ENCODE data around the gene PCBP1.
"Not testable (repeated sequence)": the region's sequence is repeated elsewhere in the genome, so short reads cannot be mapped to it uniquely, and the experiment has no call there.

The PCBP1 gene

DNA sequence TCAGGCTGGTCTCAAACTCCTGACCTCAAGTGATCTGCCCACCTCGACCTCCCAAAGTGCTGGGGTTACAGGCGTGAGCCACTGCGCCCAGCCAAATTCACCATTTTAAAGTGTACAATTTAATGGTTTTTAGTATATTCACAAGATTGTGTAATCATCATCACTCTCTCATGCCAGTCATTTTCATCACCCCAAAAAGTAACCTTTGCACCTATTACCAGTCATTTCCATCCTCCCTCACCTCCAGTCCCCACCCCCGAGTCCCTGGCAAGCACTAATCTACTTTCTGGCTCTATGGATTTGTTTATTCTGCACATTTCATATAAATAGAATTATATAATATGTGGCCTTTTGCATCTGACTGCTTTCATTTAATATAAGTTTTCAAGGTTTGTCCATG is 10.8 kb downstream of the PCBP1 start:
- DNase-seq (ENCODE audit: low read depth in 2 of 2): no peak

DNA sequence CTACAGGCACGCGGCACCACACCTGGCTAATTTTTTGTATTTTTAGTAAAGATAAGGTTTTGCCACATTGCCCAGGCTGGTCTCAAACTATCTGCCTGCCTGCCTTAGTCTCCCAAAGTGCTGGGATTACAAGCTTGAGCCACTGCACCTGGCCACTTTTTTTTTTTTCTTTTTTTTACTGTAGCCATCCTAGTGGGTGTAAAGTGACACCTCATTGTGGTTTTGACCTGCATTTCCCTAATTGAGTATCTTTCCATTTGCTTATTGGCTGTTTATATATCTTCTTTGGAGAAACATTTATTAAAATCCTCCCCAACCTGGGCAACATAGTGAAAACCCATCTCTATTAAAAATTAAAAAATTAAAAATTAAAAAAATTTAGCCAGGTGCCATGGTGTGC is 12.0 kb downstream of the PCBP1 start:
- DNase-seq (ENCODE audit: low read depth in 2 of 2): no peak

DNA sequence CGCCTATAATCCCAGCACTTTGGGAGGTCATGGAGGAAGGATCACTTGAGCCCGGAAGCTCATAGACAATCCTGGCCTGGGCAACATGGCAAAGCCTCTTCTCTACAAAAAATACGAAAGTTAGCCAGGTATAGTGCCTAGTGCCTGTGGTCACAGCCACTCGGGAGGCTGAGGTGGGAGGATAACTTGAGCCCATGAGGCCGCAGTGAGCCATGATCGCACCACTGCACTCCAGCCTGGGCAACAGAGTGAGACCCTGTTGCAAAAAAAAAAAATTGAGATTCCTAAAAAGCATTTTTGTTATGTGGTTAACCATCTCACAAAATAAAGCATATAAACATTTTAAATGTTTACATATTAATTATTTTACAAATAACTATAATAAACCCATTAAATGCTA is 13.9 kb downstream of the PCBP1 start:
- no peak for DNase-seq (ENCODE audit: low read depth in 2 of 2)

DNA sequence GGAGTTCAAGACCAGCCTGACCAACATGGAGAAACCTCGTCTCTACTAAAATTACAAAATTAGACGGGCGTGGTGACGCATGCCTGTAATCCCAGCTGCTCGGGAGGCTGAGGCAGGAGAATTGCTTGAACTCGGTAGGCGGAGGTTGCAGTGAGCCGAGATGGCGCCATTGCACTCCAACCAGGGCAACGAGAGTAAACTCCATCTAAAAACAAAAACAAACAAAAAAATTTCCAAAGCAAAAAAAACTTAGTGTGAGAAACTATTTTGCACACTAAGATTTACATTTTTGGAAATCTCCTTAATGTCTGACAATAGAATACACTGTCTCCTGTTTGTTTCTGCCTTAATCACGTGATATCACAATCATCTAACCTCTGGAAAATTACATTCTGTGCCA is 14.4 kb downstream of the PCBP1 start:
- DNase-seq (ENCODE audit: low read depth in 2 of 2): not testable (repeated sequence)

DNA sequence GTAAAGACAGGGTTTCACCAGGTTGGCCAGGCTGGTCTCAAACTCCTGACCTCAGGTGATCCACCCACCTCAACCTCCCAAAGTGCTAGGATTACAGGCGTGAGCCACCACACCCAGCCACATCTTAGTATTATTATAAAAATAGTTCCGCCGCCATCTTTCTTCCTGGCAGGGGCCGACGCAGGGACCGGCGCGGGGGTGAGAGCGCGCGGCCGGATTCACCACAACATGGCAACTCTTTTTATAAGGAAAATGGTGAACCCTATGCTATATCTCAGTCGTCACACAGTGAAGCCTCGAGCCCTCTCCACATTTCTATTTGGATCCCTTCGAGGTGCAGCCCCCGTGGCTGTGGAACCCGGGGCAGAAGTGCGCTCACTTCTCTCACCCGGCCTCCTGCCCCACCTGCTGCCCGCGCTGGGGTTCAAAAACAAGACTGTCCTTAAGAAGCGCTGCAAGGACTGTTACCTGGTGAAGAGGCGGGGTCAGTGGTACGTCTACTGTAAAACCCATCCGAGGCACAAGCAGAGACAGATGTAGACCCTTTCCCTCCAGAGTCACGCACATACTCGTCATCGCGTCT is 15.1 kb downstream of the PCBP1 start:
- not testable (repeated sequence) for DNase-seq (ENCODE audit: low read depth in 2 of 2)

DNA sequence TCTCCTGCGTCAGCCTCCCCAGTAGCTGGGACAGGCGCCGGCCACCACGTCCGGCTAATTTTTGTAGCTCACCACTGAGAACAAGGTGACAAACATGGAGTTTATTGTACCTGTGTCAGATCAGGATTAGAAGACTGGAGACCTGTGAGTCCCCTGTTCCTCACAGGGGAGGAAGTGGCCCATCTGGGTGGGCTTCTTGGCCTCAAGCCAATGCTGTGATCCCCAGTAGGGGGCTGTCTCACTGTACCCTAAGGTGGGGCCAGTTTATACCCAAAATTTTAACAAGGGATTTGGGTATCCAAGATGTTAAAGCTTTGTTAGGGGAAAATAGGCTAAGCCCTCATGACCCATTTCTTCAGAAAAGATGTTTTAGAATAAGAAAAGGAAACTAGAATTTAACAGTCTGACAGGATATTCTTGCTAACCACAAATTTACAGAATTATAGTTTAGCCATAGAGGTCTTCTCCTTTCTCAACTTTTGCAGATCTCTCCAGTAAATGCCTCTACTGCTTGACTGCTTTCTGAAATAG is 16.3 kb downstream of the PCBP1 start:
- DNase-seq (ENCODE audit: low read depth in 2 of 2): no peak

DNA sequence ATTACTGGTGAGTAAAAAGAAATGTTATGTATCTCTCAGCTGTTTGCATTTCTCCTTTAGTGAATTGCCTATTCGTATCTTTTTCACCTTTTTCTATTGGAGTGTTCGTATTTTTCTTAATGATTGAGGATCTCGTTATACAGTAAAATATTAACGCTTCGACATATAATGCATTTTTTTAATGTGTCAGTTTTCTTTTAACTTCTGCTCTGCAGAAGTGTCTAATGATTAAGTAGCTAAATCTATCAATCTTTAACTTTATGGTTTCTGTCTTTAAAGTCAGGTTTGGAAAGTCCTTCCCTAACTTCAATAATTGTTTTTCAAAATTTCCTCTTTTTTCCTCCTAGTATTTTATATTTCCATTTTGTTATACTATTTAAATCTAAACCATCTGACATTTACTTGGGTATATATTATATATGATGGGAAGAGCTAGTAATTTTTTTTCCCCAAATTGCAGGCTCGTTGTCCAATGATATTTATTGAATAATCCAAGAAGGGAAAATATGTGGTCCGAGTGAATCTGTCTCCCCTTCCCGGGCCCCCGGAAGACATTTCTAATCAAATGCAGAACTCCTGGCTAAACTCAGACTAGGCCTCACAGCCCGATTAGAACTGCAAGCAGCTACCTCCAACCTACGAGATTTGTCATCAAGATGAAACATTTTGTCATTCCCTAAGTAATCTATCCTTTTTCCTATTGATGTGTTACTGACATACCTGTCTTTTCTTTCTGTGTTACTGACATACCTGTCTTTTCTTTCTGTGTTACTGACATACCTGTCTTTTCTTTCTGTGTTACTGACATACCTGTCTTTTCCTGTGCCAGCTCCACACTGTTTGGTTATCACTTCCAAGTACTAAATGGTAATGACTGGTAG is 17.2 kb downstream of the PCBP1 start:
- DNase-seq (ENCODE audit: low read depth in 2 of 2): no peak

DNA sequence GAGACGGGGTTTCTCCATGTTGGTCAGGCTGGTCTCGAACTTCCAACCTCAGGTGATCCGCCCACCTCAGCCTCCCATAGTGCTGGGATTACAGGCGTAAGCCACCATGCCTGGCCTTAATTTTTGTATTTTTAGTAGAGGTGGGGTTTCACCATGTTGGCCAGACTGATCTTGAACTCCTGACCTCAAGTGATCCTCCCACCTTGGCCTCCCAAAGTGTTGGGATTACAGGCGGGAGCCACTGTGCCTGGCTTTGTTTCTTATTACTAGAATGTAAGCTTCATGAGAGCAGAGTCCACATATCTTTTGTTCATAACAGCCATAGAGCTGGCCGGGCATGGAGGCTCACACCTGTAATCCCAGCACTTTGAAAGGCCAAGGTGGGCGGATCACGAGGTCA is 18.9 kb downstream of the PCBP1 start:
- not testable (repeated sequence) for DNase-seq (ENCODE audit: low read depth in 2 of 2)

DNA sequence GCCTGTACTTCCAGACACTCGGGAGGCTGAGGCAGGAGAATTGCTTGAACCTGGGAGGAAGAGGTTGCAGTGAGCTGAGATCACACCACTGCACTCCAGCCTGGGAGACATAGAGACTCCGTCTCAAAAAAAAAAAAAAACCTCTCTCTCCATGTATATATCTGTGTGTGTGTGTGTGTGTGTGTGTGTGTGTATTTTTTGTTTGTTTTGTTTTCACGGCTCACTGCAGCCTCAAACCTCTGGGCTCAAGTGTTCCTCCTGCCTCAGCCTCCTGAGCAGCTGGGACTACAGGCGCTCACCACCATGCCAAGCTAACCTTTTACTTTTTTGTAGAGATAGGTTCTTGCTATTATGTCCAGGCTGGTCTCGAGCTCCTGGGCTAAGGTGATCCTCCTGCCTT is 23.1 kb downstream of the PCBP1 start:
- DNase-seq (ENCODE audit: low read depth in 2 of 2): not testable (repeated sequence)

DNA sequence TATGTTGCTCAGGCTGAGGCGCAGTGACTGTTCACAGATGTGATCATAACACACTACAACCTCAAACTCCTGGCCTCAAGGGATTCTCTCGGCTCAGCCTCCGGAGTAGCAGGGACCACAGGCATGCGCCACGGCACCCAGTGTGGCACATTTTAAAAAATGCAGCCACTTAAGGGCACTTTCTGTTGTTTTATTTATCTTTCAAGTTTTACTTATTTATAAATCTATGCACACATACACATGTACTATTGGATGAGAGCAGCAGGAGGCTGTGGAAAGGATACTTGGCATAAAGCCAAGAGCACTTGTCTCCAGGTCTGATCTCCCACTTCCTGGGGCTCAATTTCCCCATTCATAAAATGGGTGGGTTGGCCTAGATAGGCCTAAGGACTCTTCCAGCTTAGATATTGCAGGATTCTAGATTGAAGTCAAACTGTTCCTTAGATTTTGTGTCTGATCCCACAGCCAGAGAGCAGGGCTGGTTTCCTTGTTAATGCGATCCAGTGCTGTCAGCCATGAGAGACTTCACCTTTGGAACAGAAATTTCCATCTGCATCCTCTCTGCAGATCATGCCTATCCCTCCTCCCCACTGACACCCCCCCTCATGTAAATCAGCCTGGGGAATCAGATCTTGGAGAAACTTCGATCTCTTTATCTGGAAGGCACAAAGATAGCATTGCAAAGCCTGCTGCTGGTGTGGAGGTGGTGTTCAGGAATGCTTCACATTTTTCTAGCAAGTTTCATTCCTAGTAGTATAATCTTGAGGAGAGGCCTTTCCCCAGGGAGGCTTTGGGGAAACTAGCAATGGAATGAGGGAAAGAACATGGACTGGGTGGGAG is 24.7 kb downstream of the PCBP1 start:
- DNase-seq (ENCODE audit: low read depth in 2 of 2): no peak

DNA sequence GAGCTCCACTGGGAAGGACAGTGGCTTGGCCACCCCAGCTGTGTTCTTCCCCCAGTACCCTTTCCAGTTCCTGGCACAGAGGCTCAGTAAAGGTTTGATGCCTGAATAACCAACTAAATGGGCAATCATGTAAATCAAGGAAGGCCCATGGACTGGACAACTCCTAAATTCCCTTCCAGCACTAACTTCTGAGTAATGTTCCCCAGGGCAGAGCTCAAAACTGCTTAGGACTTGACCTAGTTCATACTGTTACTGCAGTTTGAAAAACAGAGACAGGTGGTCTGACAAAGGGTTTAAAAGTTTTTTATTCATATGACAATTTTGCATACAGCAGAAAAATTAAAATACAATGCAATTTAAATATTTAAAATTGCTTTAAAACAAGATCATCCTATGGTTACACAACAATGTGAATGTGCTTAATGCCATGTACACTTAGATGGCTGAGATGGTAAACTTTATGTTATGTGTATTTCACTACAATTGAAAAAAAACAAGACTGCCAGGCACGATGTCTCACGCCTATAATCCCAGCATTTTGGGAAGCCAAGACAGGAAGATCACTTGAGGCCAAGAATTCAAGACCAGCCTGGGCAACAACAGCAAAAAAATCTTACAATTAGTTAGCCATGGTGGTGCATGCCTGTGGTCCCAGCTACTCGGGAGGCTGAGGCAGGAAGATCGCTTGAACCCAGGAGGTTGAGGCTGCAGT is 26.2 kb downstream of the PCBP1 start:
- no peak for DNase-seq (ENCODE audit: low read depth in 2 of 2)

DNA sequence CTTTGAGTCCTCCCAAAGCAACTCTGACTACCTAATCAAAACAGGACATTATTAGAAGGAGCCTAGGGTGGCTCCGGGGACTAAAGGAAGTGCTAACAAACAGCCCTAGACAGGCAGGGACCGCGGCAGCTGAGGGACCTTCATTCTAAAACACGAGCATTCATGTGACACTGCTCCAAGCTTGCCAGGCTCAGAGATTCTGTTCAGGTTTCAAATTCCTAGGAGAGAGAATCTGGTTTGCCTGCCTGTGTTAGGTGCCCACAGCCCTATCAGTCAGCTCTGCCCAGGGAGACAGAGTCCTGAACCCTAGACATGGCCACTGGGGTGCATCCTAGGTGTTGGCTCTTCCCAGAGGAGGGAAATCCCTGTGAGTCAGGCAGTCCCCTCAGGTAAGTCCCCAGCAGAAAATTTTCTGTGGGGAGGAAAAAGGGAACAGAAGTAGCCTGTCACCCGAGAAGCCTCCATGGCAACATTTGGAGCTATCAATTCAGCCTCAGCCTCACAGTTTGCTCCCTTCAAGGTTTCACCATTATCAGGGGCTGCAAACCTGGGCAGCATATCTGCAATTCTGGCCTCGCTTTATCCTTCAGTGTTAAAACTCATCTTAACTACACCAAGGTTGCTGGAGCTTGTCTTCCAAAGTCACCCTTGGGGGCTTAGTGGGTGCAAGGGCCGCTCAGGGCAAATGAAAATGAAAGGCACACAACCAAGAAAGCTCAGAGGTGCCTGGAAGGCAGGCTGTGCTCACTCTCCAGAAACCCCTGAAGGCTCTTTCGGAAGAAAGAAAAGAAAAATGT is 28.6 kb downstream of the PCBP1 start:
- DNase-seq (ENCODE audit: low read depth in 2 of 2): no peak

DNA sequence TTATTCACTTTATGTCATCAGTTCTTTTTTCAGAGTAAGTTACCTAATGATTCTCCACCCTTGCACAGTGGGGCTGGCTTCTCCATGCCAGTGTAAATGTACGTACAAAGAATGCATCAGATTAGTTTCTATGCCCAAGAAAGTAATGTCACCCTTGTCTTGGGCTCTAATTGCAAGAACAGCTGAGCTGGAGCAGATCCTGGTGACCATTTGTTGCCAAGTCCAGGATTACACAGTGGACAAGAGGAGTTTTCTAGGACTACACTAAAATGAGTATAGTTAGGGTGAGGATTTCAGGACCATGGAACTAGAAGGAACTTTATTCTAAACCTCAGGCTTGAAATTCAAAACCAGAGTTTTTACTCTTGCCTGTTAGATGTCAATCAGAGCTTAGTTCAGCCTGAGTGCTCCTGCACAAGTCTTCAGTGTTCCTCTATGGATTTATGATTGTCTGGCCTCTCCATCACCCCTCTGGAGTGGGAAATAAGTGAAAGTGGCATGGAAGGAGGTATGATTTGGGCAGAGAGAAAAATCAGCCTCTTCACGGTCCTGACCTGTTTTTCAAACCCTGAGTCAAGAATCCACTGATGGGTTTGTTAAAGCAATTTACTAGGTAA is 29.8 kb downstream of the PCBP1 start:
- no peak for DNase-seq (ENCODE audit: low read depth in 2 of 2)

DNA sequence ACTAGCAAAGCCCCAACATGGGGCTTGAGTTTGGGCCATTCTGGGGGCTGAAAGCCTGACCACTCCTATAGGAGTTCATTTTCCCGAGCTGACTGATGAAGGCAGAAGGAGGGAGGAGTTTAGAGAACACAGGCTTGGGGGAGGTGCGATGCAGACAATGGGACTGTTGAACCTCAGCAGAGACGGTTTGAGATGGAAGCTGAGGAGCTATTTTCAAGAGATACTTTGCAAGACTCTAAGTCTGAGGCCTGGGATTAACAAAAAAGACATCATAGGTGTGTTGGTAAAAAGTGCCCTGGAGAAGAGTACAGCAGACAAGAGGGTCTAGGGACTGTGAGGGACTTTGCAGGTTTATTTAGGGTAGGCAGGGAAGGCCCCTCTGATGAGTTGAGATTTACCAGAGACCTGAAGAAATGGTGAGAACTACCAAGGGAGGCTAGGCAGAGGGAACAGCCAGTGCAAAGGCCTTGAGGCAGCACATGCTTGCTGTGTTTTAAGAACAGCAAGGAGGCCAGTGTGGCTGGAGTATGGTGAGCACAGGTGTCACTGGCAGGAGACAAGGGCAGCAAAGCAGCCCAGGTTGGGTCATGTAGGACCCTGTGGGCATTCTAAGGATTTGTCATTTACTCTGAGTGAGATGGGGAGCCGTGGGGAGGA is 31.6 kb downstream of the PCBP1 start:
- no peak for DNase-seq (ENCODE audit: low read depth in 2 of 2)

DNA sequence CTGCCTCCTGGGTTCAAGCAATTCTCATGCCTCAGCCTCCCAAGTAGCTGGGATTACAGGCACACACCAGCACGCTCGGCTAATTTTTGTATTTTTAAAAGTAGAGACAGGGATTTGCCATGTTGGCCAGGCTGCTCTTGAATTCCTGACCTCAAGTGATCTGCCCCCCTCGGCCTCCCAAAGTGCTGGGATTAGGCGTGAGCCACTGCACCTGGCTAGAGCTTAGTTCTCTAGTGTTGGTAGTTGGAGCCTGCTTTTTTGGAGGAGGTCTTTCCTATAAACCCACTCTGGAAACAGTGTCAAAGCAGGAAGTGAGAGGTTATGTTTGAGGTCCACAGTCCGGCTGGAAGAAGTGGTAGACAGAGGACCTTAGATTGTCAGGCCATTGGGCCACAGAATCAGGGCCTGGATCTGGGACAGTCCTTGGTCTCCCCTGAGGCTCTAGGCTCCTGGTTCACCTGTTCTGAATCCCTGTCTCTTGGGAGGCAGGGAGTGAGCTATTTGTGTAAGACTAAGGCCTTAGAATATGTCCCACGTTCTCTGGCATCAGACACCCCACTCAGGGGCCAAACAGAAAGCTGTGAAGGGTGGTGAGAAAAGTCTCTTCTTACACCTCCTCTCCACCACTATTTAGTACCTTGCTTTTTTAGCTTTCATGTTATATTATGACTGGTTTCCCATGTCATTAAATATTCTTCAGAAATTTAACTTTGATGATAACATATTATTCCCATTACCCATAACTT is 34.5 kb downstream of the PCBP1 start:
- DNase-seq (ENCODE audit: low read depth in 2 of 2): no peak

DNA sequence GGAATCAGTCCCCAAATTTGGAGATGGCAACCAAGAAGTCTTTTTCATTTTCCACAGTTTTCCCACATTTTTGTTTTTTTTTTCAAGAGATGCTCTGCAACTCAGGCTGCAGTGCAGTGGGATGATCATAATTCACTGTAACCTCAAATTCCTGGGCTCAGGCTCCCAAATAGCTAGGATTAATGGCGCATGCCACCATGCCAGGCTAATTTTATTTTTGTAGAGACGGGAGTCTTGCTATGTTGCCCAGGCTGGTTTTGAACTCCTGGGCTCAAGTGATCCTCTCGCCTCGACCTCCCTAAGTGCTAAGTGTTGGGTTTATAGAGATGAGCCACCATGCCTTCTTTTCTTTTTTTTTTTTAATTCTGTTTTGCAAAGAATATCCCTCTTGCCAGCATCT is 35.2 kb downstream of the PCBP1 start:
- DNase-seq (ENCODE audit: low read depth in 2 of 2): no peak

DNA sequence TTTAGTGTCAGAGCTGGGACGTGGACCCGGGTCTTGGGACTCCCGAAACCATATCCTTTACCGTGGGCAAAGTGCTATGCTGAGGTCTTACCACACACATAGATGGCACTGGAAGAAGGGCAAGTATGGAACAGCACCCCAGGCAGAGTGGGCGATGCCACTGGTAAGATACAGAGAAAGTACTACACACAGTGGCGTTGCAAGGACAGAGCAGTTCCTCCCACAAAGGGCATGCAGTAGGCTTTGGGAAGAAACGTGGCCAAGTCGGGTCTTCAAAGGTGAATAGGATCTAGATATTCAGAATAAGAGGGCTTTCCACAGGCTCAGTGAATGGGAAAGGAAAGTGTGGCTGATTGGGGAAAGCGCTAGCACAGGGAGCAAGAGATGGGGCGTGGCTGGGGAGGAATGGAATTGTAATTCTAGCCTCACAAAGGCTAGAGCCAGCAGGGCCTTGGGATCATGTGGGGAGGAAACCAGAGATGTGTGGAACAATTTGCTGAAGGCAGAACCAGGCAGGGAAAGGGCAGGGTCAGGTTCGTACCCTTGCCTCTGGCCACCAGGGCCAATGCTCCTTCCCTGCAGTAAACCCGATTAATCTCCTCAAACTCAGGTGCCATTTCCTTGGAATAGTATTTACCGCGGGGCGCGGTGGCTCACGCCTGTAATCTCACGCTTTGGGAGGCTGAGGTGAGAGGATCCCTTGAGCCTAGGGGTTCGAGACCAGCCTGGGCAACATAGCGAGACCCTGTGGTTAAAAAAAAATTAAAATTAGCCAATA is 36.0 kb downstream of the PCBP1 start:
- no peak for DNase-seq (ENCODE audit: low read depth in 2 of 2)

DNA sequence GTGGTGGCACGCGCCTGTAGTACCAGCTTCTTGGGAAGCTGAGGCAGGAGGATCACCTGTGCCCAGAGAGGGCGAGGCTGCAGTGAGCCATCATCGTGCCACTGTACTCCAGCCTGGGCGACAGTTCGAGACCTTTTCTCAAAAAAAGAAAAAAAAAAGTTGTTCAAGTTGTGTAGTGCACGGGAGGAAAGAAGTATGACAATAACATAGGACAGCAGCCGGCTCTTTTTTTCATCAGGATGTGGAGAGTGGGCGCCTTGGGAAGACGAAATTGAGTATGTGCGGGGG is 36.5 kb downstream of the PCBP1 start:
- DNase-seq (ENCODE audit: low read depth in 2 of 2): no peak

Measured in stimulated activated CD8-positive, alpha-beta memory T cell treated with anti-CD3 and anti-CD28 coated beads, Interleukin-2, amount 100 ng/mL, for 48 hours (primary cell).